HG03439 (cell line): ENCODE results near the gene SPACA4.

Source experiments
- ATAC-seq: cut with Tn5 transposase; IDR thresholded peaks from one replicate; pipeline ENCODE4 v1.9.1; 2021; ENCODE audit warnings: mild to moderate bottlenecking, moderate library complexity; ENCODE audit not compliant: unreplicated experiment

SPACA4 gene

DNA sequence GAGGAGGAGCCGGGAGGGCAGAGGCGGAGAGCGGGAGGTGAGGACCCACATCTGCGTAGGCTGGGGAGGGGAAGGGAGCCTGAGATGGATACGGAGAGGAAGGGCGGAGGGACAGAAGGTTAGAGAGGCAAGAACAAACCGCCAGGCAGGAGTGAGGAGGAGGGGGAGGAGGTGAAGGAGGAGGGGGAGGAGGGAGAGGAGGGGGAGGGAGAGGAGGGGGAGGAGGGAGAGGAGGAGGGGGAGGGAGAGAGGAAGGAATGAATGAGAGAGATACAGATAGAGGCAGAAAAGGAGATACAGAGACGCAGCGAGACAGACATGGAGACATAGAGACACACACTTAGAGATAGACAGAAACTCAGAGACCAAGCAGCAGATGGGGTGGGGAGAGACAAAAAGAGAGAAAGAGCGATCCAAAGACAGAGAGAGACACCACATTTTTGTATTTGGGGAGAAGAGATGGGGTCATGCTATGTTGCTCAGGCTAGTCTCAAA lies 40.2 kb downstream of the SPACA4 start:
- no peak for ATAC-seq

DNA sequence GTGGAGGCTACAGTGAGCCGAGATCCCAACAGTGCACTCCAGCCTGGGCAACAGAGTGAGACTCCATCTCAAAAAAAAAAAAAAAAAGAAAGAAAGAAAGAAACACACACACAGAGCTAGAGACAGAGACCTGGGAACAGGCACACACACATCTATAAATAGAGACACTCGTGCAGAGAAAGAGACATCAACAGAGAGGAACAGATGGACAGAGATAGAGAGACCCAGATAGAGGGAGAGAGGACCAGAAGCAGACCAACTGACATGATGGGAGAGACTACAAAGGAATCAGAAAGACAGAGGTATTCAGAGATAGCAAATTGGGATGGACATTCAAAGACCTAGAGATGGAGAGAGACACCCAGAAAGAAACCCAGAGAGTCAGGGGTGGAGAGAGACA lies 41.6 kb downstream of the SPACA4 start:
- no peak for ATAC-seq

- ATAC-seq, result no peak
Observed at GRCh38 chr19:48650974-48651682, 44.6 kb downstream of the SPACA4 start.

GRCh38 chr19:48651683-48652048 lies 45.1 kb downstream of the SPACA4 start:
- ATAC-seq, result no peak

DNA sequence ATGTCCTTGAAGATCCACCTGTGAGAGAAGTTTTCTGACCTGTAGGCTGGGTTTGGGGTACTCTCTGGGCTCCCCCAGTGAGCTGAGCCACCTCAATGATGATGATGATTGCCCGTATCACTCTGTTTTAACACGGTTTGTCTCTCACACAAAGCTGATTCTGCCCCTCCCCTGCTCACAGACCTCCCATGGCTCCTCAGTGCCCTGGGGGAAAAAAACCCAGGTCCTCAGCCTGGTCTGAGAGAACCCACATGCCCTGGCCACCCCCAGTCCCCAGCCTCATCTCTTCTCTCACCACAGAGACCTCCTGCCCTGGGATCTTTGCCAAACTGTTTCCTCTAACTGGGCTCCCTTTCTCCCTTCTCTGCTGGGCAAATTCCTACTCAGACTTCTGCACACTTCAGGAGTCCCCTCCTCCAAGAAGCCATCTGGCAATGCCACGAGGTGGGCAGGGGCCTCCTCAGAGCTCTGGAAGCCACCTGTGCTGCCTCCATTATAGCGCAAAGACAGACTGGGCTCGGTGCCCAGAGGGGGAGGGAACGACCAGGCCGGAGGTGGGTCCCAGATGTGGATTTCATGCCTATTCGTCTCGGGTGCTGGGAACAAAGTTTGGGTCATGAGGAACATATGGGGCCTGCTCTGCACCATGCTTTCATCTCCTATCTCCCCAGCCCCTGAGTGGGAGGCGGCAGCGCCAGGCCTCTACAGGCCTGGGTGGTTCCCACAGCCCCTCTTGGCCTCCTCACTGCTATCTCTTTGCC lies 47.9 kb downstream of the SPACA4 start:
- ATAC-seq, result no peak

GRCh38 chr19:48656840-48657474 lies 50.4 kb downstream of the SPACA4 start:
- no peak for ATAC-seq
